HL-60 (cell line): Measurements from ENCODE around the gene WARS2.

Experiments used
- DNase-seq, 2 experiments: peaks; one replicate each; pipeline ENCODE4 v3.0.0-alpha.2; 2010 to 2020; ENCODE audit warnings: low read depth in 1 of 2, low spot score in 1 of 2
- H3K27ac ChIP-seq: fragments of 250-450 bp; sonication (Bioruptor Pico); replicated peaks from 2 replicates; pipeline ENCODE4 v1.5.1; 2020; ENCODE audit warnings: mild to moderate bottlenecking, moderate library complexity
- H3K27me3 ChIP-seq: fragments of 250-450 bp; sonication (Bioruptor Pico); 2 replicates; pipeline ENCODE4 v1.5.1; 2021; ENCODE audit warnings: mild to moderate bottlenecking, moderate library complexity; ENCODE audit not compliant: insufficient read depth, poor library complexity, severe bottlenecking
- H3K4me3 ChIP-seq: replicated peaks from 2 replicates; pipeline ENCODE4 v1.5.1; 2011; ENCODE audit warnings: mild to moderate bottlenecking, control low read depth, low read length; ENCODE audit not compliant: insufficient read depth
- CTCF ChIP-seq: IDR thresholded peaks from one replicate; pipeline ENCODE4 v1.5.1; 2011; ENCODE audit warnings: low read length, control low read depth, inconsistent platforms; ENCODE audit not compliant: insufficient read depth
- GABPA ChIP-seq: IDR thresholded peaks from 2 replicates; pipeline ENCODE4 v1.6.1; 2012; ENCODE audit warnings: low read depth
- POLR2AphosphoS5 ChIP-seq: IDR thresholded peaks from 2 replicates; pipeline ENCODE4 v1.6.1; 2012; ENCODE audit warnings: low read depth
- SPI1 ChIP-seq: IDR thresholded peaks from 2 replicates; pipeline ENCODE4 v1.6.1; 2012; ENCODE audit warnings: low read depth, mild to moderate bottlenecking, borderline replicate concordance
- TF ChIP-seq, protein P1 (sequence below): IDR thresholded peaks from 2 replicates; pipeline ENCODE4 v1.6.1; 2012; ENCODE audit warnings: low read depth; ENCODE audit not compliant: insufficient replicate concordance

The WARS2 gene

GRCh38 chr1:119006406-119007279 lies 133.8 kb downstream of the WARS2 start:
- no peak for TF ChIP-seq CTCF
- TF ChIP-seq SPI1: no peak
- no peak for TF ChIP-seq POLR2AphosphoS5
- no peak for TF ChIP-seq GABPA
- TF ChIP-seq, protein P1, sequence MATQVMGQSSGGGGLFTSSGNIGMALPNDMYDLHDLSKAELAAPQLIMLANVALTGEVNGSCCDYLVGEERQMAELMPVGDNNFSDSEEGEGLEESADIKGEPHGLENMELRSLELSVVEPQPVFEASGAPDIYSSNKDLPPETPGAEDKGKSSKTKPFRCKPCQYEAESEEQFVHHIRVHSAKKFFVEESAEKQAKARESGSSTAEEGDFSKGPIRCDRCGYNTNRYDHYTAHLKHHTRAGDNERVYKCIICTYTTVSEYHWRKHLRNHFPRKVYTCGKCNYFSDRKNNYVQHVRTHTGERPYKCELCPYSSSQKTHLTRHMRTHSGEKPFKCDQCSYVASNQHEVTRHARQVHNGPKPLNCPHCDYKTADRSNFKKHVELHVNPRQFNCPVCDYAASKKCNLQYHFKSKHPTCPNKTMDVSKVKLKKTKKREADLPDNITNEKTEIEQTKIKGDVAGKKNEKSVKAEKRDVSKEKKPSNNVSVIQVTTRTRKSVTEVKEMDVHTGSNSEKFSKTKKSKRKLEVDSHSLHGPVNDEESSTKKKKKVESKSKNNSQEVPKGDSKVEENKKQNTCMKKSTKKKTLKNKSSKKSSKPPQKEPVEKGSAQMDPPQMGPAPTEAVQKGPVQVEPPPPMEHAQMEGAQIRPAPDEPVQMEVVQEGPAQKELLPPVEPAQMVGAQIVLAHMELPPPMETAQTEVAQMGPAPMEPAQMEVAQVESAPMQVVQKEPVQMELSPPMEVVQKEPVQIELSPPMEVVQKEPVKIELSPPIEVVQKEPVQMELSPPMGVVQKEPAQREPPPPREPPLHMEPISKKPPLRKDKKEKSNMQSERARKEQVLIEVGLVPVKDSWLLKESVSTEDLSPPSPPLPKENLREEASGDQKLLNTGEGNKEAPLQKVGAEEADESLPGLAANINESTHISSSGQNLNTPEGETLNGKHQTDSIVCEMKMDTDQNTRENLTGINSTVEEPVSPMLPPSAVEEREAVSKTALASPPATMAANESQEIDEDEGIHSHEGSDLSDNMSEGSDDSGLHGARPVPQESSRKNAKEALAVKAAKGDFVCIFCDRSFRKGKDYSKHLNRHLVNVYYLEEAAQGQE: no peak
- peaks cover 74% of the 10 kb centered on the region for H3K27me3 ChIP-seq

DNA sequence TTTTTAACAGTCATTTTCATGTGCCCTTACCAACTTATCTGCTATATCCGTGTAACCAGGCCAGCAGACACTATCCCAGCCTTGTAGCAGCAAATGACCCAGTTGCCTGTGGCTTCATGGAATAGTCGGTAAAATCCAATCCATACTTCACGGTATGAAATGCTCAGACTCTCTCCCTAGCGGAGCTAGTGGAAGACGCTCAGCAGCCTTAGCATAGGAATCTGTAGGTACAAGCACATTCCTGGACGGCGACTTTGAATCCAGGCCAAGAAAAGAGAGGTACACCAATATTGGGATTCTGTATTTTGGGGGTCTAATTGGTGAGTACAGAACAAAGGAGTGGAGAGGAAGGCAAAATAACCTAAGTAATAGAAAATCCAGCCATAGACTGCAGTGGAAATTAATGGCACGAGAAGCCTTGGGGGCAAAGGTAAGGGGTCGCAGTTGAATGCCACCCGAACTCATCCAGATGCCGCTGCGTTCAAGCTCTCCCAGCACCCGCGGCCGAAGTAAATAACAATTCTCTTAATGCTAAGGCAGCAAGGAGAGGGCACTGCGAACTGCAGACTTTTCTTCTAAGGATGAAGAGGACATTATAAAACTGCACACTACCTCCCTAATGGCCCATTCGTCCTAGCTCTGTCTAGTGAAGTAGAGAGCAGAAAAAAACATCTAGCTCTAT lies 134.6 kb downstream of the WARS2 start:
- Histone ChIP-seq H3K4me3 (no peak overlapping the region), H3K27me3 (peaks cover 76% of the 10 kb centered on the region), H3K27ac (no peak overlapping the region)
- TF ChIP-seq SPI1: no peak
- no peak for TF ChIP-seq CTCF
- no peak for TF ChIP-seq POLR2AphosphoS5
- DNase-seq: no peak

More at GRCh38 chr1:119006406-119007279, 133.8 kb downstream of the WARS2 start:
- Histone ChIP-seq H3K4me3 (no peak overlapping the region), H3K27ac (no peak overlapping the region)
- no peak for DNase-seq

DNA sequence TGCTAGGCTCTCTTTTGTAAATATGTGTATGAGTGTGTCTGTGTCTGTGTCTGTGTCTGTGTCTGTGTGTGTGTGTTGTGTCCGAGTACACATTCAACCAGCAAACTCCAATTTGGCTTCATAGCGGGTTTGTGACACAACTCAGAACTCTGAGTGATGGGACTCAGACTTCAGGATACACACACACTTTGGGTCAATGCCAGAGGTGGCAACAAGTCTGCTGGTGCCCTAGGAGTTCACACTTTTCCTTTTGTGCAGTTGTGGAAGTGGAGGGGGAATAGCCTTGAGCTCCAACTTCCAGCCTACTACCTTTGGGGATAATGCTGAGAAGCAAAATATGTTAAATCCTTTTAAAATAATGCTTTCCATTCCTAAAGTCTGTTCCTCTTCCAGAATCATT lies 135.7 kb downstream of the WARS2 start:
- DNase-seq: no peak

More for the DNA sequence above, 135.7 kb downstream of the WARS2 start:
- H3K27me3 ChIP-seq: peaks cover 80% of the 10 kb centered on the region
- no peak for TF ChIP-seq CTCF
- TF ChIP-seq POLR2AphosphoS5: no peak
- TF ChIP-seq, protein P1: no peak
- TF ChIP-seq GABPA: no peak
- no peak for TF ChIP-seq SPI1
- H3K4me3 ChIP-seq: no peak overlapping the region
- no peak overlapping the region for H3K27ac ChIP-seq
